Fibroblast of pulmonary artery (primary cell): ENCODE results near the gene GEMIN4.
"Not testable (repeated sequence)": the region's sequence is repeated elsewhere in the genome, so short reads cannot be mapped to it uniquely, and the experiment has no call there.

Source experiments
- DNase-seq: peaks from one replicate; pipeline ENCODE4 v3.0.0-alpha.2; 2010; ENCODE audit warnings: low read depth
- H3K4me3 ChIP-seq: replicated peaks from 2 replicates; pipeline ENCODE4 v1.5.1; 2011; ENCODE audit warnings: low read depth, mild to moderate bottlenecking, control low read depth, low read length, moderate library complexity
- CTCF ChIP-seq: IDR thresholded peaks from 2 replicates; pipeline ENCODE4 v1.5.1; 2011; ENCODE audit warnings: mild to moderate bottlenecking, control low read depth, low read length, inconsistent platforms; ENCODE audit errors: missing control alignments

Gene GEMIN4

GRCh38 chr17:699345-699744 is 52.7 kb downstream of the GEMIN4 start:
- no peak overlapping the region for H3K4me3 ChIP-seq
- TF ChIP-seq CTCF: no peak

GRCh38 chr17:698096-698495 is 54.0 kb downstream of the GEMIN4 start:
- H3K4me3 ChIP-seq, DNase-seq: not testable (repeated sequence)

More at GRCh38 chr17:699345-699744, 52.7 kb downstream of the GEMIN4 start:
- peak; percentile 15 for DNase-seq

- TF ChIP-seq CTCF: no peak
- H3K4me3 ChIP-seq: no peak overlapping the region
- no peak for DNase-seq
These were observed 54.4 kb downstream of the GEMIN4 start for GRCh38 chr17:697682-698081.

DNA sequence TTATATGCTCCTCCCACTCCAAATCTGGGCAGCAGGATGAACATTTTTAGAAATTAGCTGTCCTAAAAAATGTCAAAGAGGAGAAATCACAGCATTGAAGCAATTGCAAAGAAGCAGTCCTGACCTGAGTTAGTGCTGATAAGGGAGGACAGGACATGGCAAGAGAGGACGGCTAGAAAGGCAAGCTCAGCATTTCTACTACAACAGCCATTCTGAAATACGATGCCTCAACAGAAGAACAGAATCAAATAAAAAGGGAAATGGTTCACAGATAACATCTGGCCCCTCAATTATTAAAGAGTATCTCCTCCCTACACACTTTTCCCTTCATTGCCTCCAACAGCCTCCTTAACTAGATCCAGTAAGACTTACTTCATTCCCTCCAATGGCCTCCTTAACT is 55.7 kb downstream of the GEMIN4 start:
- TF ChIP-seq CTCF: no peak
- no peak for DNase-seq
- no peak overlapping the region for H3K4me3 ChIP-seq
